ENCODE results near the gene MED13L.

Gene MED13L

DNA sequence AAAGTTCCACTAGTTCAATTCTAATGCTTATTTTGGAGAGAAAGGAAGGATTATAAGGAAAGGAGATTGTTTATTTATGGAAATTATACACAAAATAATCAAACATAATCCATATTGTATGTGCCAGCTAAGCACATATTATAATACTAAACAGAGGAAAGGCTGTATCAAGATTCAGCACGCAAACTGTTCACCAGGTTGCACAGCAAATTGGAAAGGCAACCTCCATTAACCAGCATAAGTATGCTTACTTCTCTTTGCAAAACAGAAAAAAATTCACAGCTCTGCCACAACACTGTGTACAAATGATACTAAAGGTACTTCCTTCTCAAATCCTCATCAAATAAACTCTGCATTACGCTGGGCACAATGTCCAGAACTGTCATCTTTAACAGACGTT is 146.3 kb downstream of the MED13L start:
- no peak overlapping the region for H3K4me3 ChIP-seq (ENCODE audit: low read depth, low read length)
- DNase-seq (ENCODE audit: low read depth): no peak
- TF ChIP-seq, protein P1, sequence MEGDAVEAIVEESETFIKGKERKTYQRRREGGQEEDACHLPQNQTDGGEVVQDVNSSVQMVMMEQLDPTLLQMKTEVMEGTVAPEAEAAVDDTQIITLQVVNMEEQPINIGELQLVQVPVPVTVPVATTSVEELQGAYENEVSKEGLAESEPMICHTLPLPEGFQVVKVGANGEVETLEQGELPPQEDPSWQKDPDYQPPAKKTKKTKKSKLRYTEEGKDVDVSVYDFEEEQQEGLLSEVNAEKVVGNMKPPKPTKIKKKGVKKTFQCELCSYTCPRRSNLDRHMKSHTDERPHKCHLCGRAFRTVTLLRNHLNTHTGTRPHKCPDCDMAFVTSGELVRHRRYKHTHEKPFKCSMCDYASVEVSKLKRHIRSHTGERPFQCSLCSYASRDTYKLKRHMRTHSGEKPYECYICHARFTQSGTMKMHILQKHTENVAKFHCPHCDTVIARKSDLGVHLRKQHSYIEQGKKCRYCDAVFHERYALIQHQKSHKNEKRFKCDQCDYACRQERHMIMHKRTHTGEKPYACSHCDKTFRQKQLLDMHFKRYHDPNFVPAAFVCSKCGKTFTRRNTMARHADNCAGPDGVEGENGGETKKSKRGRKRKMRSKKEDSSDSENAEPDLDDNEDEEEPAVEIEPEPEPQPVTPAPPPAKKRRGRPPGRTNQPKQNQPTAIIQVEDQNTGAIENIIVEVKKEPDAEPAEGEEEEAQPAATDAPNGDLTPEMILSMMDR (conservative IDR thresholded peaks at IDR 0.05; ENCODE audit: low read depth, low read length): no peak

DNA sequence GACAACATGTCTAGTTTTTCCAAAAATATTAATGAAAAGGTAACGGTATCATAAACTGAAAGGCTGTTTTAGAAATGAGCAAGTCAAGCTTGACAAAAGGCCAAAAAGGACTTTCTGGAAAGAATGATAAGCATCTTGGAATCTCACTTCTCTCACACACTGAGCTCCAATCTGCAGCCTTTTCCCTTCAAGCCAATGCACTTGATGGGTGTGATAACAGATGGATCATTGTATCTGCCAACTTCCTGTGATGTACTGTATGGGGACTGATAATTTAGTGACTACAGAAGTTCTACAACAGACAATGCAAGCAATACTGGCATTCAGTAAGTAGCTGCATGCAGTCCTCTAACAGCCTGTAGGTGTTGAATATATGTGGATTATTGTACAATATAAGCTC is 147.1 kb downstream of the MED13L start:
- TF ChIP-seq, protein P1 (conservative IDR thresholded peaks at IDR 0.05; ENCODE audit: low read depth, low read length): no peak
- no peak for DNase-seq (ENCODE audit: low read depth)

DNA sequence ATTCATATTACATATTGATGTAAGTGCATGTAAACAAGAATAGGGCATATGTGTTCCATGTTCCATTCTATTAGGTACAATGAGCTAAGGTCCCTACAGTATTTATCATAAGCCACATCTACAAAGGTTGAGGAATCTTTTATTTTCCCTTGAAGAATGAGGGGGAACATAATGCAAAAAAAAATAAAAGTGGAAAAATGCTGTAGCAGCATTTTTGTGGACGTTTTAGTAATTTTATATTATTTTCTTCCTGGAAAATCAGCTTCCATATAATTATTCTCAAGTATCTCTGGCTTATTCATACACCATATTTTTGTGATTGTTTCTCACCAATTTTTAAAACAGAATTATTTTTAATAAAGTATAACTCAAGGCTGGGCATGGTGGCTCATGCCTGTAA is 148.7 kb downstream of the MED13L start:
- H3K4me3 ChIP-seq (ENCODE audit: low read depth, low read length): no peak overlapping the region
- TF ChIP-seq, protein P1 (conservative IDR thresholded peaks at IDR 0.05; ENCODE audit: low read depth, low read length): no peak
- DNase-seq (ENCODE audit: low read depth): no peak

More for the DNA sequence above, 147.1 kb downstream of the MED13L start:
- no peak overlapping the region for H3K4me3 ChIP-seq (ENCODE audit: low read depth, low read length)

DNA sequence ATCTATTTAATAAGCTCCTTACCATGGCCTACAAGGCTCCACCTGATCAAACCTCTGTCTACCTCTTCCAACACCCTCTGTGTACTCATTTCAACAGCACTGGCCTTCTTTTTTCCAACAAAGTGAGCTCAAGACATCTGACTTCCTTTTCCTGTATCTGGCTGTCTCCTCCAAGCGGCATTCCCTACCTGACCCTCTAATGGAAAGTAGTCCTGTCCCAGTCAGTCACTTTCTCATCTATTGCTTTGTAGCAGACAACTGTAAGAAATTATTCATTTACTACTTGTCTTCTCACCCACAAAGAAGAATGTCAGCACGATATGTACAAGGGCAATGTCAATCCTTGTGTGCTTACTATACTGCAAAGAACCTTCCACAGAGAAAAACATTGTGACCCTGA is 149.6 kb downstream of the MED13L start:
- H3K4me3 ChIP-seq (ENCODE audit: low read depth, low read length): no peak overlapping the region
- TF ChIP-seq, protein P1 (conservative IDR thresholded peaks at IDR 0.05; ENCODE audit: low read depth, low read length): no peak
- no peak for DNase-seq (ENCODE audit: low read depth)

DNA sequence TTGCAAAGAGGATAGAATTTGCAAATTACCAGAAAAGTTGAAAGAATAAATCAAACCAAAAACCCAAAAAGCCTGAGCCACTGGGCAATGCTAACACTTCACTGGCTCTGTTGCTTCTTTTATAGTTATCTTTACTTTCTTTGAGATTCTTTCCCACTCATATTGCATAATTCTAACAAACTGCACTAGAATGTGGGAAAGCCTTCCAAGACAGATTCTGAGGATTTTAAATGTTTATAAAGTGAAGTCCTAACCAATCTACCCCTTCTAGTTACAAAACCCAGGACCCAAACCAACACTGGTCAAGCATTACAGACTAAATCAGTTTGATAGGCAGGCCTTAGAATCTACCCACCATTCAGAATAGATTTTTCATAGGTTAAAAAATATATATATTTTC is 150.9 kb downstream of the MED13L start:
- DNase-seq (ENCODE audit: low read depth): no peak
- TF ChIP-seq, protein P1 (conservative IDR thresholded peaks at IDR 0.05; ENCODE audit: low read depth, low read length): no peak

DNA sequence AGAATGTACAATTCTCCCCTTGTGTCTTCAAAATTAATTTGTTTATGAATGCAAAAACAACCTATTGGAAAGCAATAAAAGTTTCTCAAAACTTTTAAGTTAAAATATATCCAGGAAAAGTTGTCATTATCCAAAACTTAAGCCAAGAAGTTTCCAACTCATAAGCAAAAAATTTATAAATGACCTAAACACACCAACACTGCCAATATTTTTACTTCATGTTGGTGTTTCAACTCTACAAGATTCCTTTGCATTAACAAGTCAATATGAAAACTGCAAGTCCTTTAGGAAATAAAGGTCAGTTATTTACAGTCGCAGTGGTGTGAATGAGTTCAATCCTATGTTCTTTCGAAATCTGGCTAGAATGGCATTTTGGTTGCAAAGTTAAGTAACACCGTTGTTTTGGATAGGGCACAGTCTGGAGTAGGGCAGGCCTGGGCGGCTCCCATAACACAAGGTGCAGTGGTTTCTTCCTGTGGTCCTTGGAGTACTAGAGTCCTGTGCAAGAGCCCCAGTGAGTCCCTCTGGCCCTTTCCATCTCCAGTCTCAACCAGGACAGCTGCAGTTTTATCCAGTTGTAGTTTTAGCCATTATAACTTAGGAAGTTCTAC is 151.4 kb downstream of the MED13L start:
- no peak for DNase-seq (ENCODE audit: low read depth)
- H3K4me3 ChIP-seq (ENCODE audit: low read depth, low read length): no peak overlapping the region
- TF ChIP-seq, protein P1 (conservative IDR thresholded peaks at IDR 0.05; ENCODE audit: low read depth, low read length): no peak

More for the DNA sequence above, 150.9 kb downstream of the MED13L start:
- no peak overlapping the region for H3K4me3 ChIP-seq (ENCODE audit: low read depth, low read length)

DNA sequence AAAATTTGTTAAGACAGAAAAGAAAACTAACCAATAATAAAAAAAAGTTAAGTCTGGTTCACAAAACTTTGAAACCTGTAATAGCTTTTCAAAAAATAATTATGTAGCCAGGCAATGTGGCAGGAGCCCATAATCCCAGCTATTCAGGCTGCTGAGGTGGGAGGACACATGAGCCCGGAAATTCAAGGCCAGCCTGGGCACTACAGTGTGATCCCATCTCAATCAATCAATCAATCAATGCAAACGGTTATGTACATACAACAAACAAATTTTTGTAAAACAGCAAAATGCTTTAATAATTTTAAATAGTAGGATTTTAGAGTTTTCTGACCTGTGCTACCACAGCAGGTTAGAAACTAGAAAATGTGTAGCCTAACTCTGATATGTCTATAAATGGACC is 152.4 kb downstream of the MED13L start:
- TF ChIP-seq, protein P1 (conservative IDR thresholded peaks at IDR 0.05; ENCODE audit: low read depth, low read length): no peak
- no peak for DNase-seq (ENCODE audit: low read depth)
- H3K4me3 ChIP-seq (ENCODE audit: low read depth, low read length): no peak overlapping the region

Measured in choroid plexus epithelial cell (primary cell).